ENCODE data around the gene PCSK2. TPM values are rescaled to one million over a fixed set of nuclear protein-coding genes. Genes with fewer than 3 reads are reported as not detected.

Gene PCSK2
- total RNA-seq, 2 experiments from 2014 or later: not detected

- no peak overlapping the region for H3K4me2 ChIP-seq (ENCODE audit: low read length)
- TF ChIP-seq CTCF (conservative IDR thresholded peaks at IDR 0.05; ENCODE audit: low read length) (no peak), EZH2phosphoT487 (IDR thresholded peaks at IDR 0.05; ENCODE audit: borderline replicate concordance, low read depth, low read length) (no peak)
- intact Hi-C loops (cut with micrococcal nuclease; ENCODE audit: unreplicated experiment): no loop called here
- no peak overlapping the region for H3K27ac ChIP-seq (ENCODE audit: low read depth, low read length, poor library complexity, severe bottlenecking)
- no peaks in the 10 kb centered on the region for H3K9me2 ChIP-seq (ENCODE audit: insufficient read depth, low read length)
- ChIA-PET POLR2A (no interaction called here), CTCF (ENCODE audit: unreplicated experiment) (no interaction called here)
- BruUV-seq (replicated peaks): no TSS peak
- H3K36me3 ChIP-seq (ENCODE audit: insufficient read depth, low read length): no peaks in the 10 kb centered on the region
- H3K9me3 ChIP-seq (ENCODE audit: low read length): no peaks in the 10 kb centered on the region
- H3K79me2 ChIP-seq (ENCODE audit: insufficient read depth, low read depth, low read length): no peaks in the 10 kb centered on the region
- H3K4me1 ChIP-seq (ENCODE audit: insufficient read depth, low read length, poor library complexity, severe bottlenecking): no peaks in the 10 kb centered on the region
- H4K20me1 ChIP-seq (ENCODE audit: insufficient read depth, low read length): no peaks in the 10 kb centered on the region
- DNase-seq (ENCODE audit: low spot score): no peak
- no peak overlapping the region for H3K4me3 ChIP-seq (ENCODE audit: low read depth, low read length, poor library complexity, severe bottlenecking)
- no peak overlapping the region for H2AFZ ChIP-seq (ENCODE audit: low read length)
Measured at GRCh38 chr20:17473659-17474058, 246.8 kb downstream of the PCSK2 start.

GRCh38 chr20:17479063-17479657 is 252.3 kb downstream of the PCSK2 start:
- ChIA-PET POLR2A (interaction anchor here (0.7 to 0.8 kb wide), 2 partner anchors 58 to 1213 kb away, joined by 4 to 6 read pairs; no protein-coding TSS in a partner anchor), CTCF (ENCODE audit: unreplicated experiment) (no interaction called here)
- Histone ChIP-seq H3K4me2 (ENCODE audit: low read length) (no peak overlapping the region), H3K79me2 (ENCODE audit: insufficient read depth, low read depth, low read length) (no peaks in the 10 kb centered on the region), H3K9me2 (ENCODE audit: insufficient read depth, low read length) (no peaks in the 10 kb centered on the region), H3K36me3 (ENCODE audit: insufficient read depth, low read length) (no peaks in the 10 kb centered on the region), H4K20me1 (ENCODE audit: insufficient read depth, low read length) (no peaks in the 10 kb centered on the region), H2AFZ (ENCODE audit: low read length) (no peak overlapping the region), H3K4me3 (ENCODE audit: low read depth, low read length, poor library complexity, severe bottlenecking) (no peak overlapping the region), H3K4me1 (ENCODE audit: insufficient read depth, low read length, poor library complexity, severe bottlenecking) (no peaks in the 10 kb centered on the region), H3K9me3 (ENCODE audit: low read length) (no peaks in the 10 kb centered on the region), H3K27ac (ENCODE audit: low read depth, low read length, poor library complexity, severe bottlenecking) (no peak overlapping the region)
- TF ChIP-seq CTCF (conservative IDR thresholded peaks at IDR 0.05; ENCODE audit: low read length): no peak
- no peak for TF ChIP-seq EZH2phosphoT487 (IDR thresholded peaks at IDR 0.05; ENCODE audit: borderline replicate concordance, low read depth, low read length)
- intact Hi-C loops (cut with micrococcal nuclease; ENCODE audit: unreplicated experiment): no loop called here
- DNase-seq (ENCODE audit: low spot score): no peak
- no TSS peak for BruUV-seq (replicated peaks)

GRCh38 chr20:17480696-17481095 is 253.9 kb downstream of the PCSK2 start:
- TF ChIP-seq EZH2phosphoT487 (IDR thresholded peaks at IDR 0.05; ENCODE audit: borderline replicate concordance, low read depth, low read length): no peak
- no peak for TF ChIP-seq CTCF (conservative IDR thresholded peaks at IDR 0.05; ENCODE audit: low read length)
- no peak overlapping the region for H3K4me3 ChIP-seq (ENCODE audit: low read depth, low read length, poor library complexity, severe bottlenecking)
- ChIA-PET POLR2A (interaction anchor here (0.6 kb wide), 2 partner anchors 20 to 219 kb away, joined by 4 to 7 read pairs; partner anchors contain the start of gene BANF2), CTCF (ENCODE audit: unreplicated experiment) (no interaction called here)
- no peaks in the 10 kb centered on the region for H3K9me2 ChIP-seq (ENCODE audit: insufficient read depth, low read length)
- H3K9me3 ChIP-seq (ENCODE audit: low read length): no peaks in the 10 kb centered on the region
- intact Hi-C loops (cut with micrococcal nuclease; ENCODE audit: unreplicated experiment): no loop called here
- H3K4me1 ChIP-seq (ENCODE audit: insufficient read depth, low read length, poor library complexity, severe bottlenecking): no peaks in the 10 kb centered on the region
- H2AFZ ChIP-seq (ENCODE audit: low read length): no peak overlapping the region
- no TSS peak for BruUV-seq (replicated peaks)
- H3K79me2 ChIP-seq (ENCODE audit: insufficient read depth, low read depth, low read length): no peaks in the 10 kb centered on the region
- H3K36me3 ChIP-seq (ENCODE audit: insufficient read depth, low read length): no peaks in the 10 kb centered on the region
- no peak overlapping the region for H3K4me2 ChIP-seq (ENCODE audit: low read length)
- no peak for DNase-seq (ENCODE audit: low spot score)
- H4K20me1 ChIP-seq (ENCODE audit: insufficient read depth, low read length): no peaks in the 10 kb centered on the region
- no peak overlapping the region for H3K27ac ChIP-seq (ENCODE audit: low read depth, low read length, poor library complexity, severe bottlenecking)
